GM18868 (cell line): ENCODE data around the gene RHOC.
A peak's percentile ranks its signal among the peaks of the same experiment; 100 is the strongest.

ENCODE experiments used
- ATAC-seq: cut with Tn5 transposase; IDR thresholded peaks from one replicate; pipeline ENCODE4 v1.9.1; 2021; ENCODE audit warnings: mild to moderate bottlenecking, moderate library complexity; ENCODE audit not compliant: unreplicated experiment

RHOC gene

DNA sequence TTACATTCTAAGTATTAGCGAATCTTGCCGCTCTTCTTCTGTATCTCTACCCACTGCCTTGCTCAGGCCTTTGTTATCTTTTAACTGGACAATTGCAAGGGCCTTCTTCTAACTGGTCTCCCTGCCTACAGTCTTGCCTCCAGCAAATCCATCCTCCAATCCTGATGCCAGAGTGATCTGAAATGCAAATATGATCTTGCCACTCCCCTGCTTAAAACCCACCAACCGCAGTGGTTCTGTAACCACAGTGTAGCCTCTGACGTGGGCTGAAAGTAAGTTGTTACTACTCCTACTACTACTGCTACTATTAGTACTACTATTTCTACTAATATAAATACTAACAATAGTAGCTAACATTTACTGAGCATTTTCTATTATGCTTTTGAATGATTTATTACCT lies 20.1 kb downstream of the RHOC start:
- ATAC-seq, result no peak

GRCh38 chr1:112686417-112686816 lies 20.5 kb downstream of the RHOC start:
- ATAC-seq, result no peak

- no peak for ATAC-seq
Measured at GRCh38 chr1:112685913-112686312, 21.0 kb downstream of the RHOC start.

DNA sequence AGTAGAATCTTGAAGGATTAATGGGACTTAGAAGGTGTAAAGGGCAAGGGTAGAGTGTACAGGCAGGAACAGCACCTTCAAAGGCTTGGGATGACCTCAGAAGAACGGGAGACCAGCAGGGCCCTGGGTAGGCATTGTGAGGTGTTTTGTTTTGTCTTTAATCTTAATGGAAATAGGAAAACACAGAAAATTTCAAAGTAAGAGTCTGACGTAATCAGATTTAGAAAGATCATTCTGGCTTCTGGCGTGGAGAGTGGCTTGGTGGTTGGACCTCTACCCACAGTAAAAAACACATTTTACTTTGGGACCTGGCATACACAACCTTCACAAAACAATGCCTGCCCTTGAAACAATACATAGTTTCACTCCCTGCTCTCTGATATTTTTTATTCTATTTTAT lies 28.3 kb downstream of the RHOC start:
- no peak for ATAC-seq

GRCh38 chr1:112677501-112677900 lies 29.4 kb downstream of the RHOC start:
- ATAC-seq, result no peak

GRCh38 chr1:112676543-112676942 lies 30.4 kb downstream of the RHOC start:
- no peak for ATAC-seq

DNA sequence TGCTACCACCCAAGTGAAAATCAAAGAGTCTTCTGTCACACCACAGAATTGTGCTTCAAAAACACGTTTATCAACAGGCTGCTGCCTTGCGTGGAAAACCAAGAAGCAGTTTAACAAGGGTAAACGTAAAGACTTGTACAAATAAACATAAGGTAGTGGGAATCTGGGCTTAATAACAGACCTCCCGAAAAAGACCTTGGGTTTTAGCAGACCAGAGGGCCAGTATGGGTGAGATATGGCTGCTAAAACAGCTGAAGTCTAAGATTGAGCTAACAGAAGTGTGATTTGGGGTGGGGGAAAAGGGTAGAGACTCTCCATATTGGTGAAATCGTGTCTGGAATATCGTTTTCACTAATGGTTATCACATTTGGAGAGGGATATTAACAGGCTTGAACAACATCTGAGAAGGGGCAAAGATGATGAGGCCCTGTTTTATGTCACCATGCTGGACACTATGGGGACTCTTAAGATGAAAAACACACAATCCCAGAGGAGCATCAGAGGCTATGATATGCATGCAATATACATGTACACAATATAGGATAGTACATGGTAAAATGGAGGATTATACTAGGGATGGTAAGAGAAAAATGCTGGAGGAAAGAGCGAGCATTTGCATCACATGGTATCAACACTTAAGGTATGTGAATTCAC lies 31.1 kb downstream of the RHOC start:
- no peak for ATAC-seq

GRCh38 chr1:112674986-112675727 lies 31.8 kb downstream of the RHOC start:
- peak; percentile 28 for ATAC-seq

- ATAC-seq, result peak; percentile 78
Measured at GRCh38 chr1:112674440-112674985, 32.4 kb downstream of the RHOC start, which contains the start of gene MOV10. Gene MOV10 (plus strand): TSS chr1:112674659. CDS start chr1:112674913, 254 bp downstream.

DNA sequence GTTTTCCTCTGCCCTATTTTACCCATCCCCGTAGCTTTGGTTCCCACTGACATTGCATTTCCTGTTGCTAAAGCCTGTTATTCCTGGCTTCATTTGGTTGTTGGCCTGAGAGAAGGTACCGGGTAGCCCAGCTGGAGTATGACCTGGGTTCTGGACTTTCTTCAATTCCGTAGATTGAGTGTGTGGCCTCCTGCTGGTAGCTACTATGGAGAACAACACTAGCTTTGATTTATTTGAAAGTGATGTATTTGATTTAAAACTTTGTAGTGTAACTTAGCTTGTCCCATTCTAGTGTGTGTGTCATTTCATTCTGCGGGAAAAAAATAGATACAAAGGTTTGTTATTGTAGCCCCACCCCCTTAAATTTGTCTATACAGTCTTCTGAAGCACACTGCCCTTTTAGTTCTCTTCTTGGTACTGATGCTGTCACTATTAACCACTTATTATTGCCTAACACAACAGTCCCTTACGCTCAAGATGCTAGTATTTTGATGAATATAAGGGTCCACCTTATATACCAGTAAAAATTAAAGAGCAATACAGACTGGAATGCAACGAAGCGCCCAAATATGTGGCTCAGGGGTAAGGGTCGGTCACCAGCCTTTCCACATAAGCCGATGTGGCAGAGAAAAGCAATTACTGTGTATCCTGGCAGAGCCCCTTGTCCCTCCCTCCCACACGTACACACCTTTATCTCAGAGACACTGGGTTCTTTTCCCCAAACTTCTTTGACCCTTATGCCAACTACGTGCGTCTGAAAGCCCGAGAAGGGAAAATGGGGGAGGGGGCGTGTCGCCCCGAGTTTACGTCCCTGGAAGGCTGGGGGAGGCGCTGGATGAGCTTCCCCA lies 33.1 kb downstream of the RHOC start:
- peak; percentile 7 for ATAC-seq

DNA sequence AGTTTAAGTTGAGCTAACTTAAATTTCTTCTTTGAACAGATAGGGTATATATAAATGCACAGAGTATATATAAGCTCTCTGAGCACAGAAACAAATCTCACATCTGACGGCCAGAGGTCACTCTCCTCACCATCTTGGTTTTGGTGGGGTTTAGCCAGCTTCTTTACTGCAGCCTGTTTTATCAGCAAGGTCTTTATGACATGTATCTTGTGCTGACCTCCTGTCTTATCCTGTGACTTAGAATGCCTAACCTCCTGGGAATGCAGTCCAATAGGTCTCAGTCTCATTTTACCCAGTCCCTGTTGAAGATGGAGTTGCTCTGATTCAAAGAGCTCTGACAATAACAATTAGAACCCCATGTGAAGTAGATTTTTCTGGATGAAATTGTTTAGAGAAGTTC lies 34.1 kb downstream of the RHOC start:
- ATAC-seq, result no peak

- ATAC-seq, result no peak
Measured at GRCh38 chr1:112672009-112672408, 34.9 kb downstream of the RHOC start.

DNA sequence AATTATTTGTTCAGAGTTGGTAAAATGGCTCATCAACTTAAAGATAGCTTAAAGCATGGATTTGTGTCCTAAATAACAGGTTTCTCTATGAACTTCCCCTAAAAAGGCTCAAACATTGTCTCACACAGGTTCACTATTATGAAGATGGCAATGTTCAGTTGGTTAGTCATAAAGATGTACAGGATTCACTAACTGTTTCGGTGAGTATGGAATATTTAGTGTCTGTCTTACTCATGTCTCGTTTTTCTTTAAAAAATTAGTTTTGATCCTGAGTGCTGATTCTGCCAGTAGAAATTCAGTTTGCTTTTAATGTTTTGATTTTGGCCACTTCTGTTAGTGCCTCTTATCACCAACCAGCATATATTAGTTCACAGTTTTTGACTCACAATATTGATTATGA lies 40.0 kb downstream of the RHOC start:
- no peak for ATAC-seq

GRCh38 chr1:112665857-112666256 lies 41.1 kb downstream of the RHOC start:
- no peak for ATAC-seq

DNA sequence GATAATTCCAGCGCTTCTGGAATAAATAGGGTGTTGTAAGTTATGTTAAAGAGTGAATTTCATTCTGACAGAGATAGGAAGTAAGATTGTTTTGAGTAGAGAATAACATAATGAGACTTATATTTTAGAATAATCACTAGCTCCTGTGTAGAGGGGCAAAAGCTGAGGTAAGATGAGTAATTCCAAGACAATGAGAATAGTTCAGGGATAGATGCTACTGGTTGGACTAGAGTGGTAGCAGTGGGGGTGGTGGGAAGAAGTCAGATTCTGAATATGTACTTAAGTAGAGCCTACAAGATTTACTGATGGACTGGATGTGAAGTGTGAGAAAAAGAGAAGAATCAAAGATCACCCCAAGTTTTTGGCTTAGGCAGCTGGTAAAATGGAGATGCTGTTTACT lies 55.7 kb downstream of the RHOC start:
- no peak for ATAC-seq
